GM12872 (cell line): ENCODE results near the gene KCNK5.

Experiments used
- CTCF ChIP-seq: IDR thresholded peaks from 3 replicates; pipeline ENCODE4 v1.5.1; 2011; ENCODE audit warnings: low read depth, mild to moderate bottlenecking, low read length, moderate library complexity; ENCODE audit not compliant: insufficient read depth

Gene KCNK5

DNA sequence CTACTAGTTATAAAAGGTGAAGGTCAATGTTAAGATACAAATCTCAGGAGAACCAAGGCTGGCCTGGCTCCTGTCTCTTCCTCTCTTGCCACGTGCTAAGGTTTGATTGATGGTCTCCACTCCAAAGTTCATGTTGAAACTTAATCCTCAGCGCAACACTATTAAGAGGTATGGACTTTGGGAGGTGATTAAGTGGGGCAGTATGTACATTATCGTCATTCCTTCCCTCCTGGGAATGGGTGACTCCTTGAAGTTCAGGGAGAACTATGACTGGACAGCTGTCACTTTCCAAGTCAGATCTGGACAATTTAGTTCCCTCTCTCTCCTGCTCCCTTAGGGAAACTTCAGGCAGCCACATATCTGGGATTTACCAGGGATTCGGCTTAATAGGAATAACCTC is 50.5 kb downstream of the KCNK5 start:
- TF ChIP-seq CTCF: no peak

DNA sequence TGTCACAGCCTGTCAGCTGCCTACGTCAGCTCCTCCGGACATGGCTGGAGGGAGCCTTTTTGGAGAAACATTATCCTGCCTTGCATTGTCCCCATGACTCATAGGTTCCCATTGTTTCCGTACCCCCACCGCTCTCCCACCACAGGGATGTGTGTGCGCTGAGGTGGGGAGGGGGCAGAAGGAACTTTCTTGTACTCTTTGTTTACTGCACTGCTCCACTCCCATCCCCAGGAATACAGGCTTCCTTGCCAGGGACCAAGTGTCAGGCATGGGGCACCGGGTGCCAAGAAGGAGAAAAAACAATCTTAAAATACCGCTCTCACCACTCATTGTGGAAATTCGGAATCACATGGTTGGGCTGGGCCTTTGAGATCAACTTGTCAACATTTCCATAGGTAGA is 51.0 kb downstream of the KCNK5 start:
- no peak for TF ChIP-seq CTCF

DNA sequence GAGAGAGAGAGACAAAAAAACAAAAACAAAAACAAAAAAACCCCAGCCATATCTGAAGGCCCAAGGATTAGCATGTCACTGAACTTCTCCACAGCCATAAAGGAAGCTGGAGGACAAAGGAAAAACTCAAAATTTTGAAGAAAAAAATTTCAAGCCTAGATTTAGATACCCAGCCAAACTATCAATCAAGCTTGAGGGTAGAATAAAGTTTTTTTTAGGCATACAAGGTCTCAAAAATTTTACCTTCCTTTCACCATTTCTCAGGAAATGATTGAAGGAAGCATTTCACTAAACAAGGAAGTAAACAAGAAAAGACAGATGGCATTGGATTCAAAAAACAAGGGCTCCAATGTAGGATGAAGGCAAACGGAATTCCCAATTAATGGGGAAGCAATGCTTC is 52.1 kb downstream of the KCNK5 start:
- no peak for TF ChIP-seq CTCF

GRCh38 chr6:39173270-39173669 is 56.0 kb downstream of the KCNK5 start:
- no peak for TF ChIP-seq CTCF

- TF ChIP-seq CTCF: no peak
These were observed 56.9 kb downstream of the KCNK5 start for GRCh38 chr6:39172377-39172757.

GRCh38 chr6:39171489-39172376 is 57.5 kb downstream of the KCNK5 start:
- TF ChIP-seq CTCF: no peak

DNA sequence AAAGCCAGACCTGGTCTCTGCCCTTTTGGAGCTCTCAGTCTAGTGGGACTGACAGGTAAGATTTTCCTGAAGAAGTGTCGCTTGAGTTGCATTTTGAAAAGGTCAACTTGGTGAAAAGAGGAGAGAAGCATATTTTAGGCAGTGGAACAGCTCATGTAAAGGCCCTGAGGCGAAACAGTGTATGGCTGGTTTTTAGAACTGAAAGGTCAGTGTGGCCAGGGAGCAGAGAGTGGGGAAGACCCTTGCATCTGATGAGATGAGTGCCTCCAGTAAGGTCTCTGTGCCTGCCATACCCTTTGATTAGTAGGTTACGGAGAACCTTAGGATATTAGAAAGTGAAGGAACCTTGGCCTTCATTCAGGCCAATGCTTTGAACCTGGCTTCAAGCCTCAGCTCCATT is 58.4 kb downstream of the KCNK5 start:
- TF ChIP-seq CTCF: no peak
